ENCODE results near the gene CARS2. TPM values are rescaled to one million over a fixed set of nuclear protein-coding genes. Genes with fewer than 3 reads are reported as not detected.
A peak's percentile ranks its signal among the peaks of the same experiment; 100 is the strongest.

CARS2 gene
- total RNA-seq, 1 experiment from 2014 or later, result 41.9 TPM

DNA sequence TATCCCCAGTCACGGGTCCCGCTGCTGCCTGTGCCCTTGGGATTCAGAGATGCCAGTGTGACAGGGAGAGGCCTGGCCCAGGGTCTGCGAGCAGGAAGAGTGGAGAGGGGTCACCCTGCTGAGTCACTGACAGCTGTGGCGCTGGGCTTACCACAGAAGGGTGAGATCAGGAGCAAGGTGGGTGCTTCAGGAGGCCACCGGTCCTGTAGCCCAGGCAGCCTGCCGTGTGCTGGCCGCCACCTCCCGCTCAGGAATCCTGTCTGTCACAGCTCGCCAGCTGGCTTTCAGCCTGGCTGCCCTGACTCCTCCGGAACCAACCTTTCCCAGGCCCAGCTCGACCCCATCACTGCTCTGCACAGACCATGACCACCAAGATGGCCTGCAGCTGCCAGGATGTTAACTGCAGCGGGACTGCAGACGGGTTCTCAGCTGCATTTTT is 65.3 kb downstream of the CARS2 start:
- Histone ChIP-seq H3K23me2 (ENCODE audit: insufficient read length, low read depth, low read length, poor library complexity, severe bottlenecking) (no peaks in the 10 kb centered on the region), H3K79me2 (ENCODE audit: insufficient read depth, low read length) (no peaks in the 10 kb centered on the region), H3K9me3 (ENCODE audit: control insufficient read depth, low read depth, low read length) (no peaks in the 10 kb centered on the region), H2BK20ac (ENCODE audit: low read depth, low read length, poor library complexity, severe bottlenecking) (no peak overlapping the region), H3K23ac (ENCODE audit: insufficient read length, low read depth, low read length) (no peak overlapping the region), H2BK12ac (ENCODE audit: insufficient read length, low read depth, low read length) (no peak overlapping the region), H3K9ac (ENCODE audit: extremely low read depth, insufficient read length, low read length) (no peak overlapping the region), H3K4me2 (ENCODE audit: insufficient read depth, insufficient read length, low read length) (no peak overlapping the region), H3K27ac (ENCODE audit: insufficient read length, low read depth, low read length) (no peak overlapping the region), H2AFZ (ENCODE audit: low read length) (no peak overlapping the region), H3K56ac (ENCODE audit: insufficient read length, low read depth, low read length) (no peak overlapping the region), H4K91ac (ENCODE audit: insufficient read length, low read depth, low read length) (no peak overlapping the region), H3K4ac (ENCODE audit: low read depth, low read length) (no peak overlapping the region), H4K5ac (ENCODE audit: insufficient read length, low read depth, low read length) (no peak overlapping the region), H4K8ac (replicated peaks; ENCODE audit: insufficient read length, low read depth, low read length) (no peak overlapping the region), H4K20me1 (ENCODE audit: control insufficient read depth, insufficient read depth, insufficient read length) (no peaks in the 10 kb centered on the region), H2AK5ac (ENCODE audit: insufficient read length, low read length) (no peak overlapping the region), H3K18ac (ENCODE audit: insufficient read length, low read depth, low read length) (no peak overlapping the region), H3T11ph (ENCODE audit: low read length) (no peak overlapping the region), H3K27me3 (ENCODE audit: insufficient read depth, low read length) (no peaks in the 10 kb centered on the region), H3K14ac (ENCODE audit: insufficient read depth, low read length) (no peak overlapping the region), H3K79me1 (ENCODE audit: insufficient read depth, low read depth, low read length, poor library complexity, severe bottlenecking) (no peaks in the 10 kb centered on the region), H2BK120ac (ENCODE audit: low read depth, low read length, poor library complexity, severe bottlenecking) (no peak overlapping the region), H3K4me1 (ENCODE audit: insufficient read depth, low read length) (peaks cover 2% of the 10 kb centered on the region), H2BK5ac (ENCODE audit: insufficient read length, low read length) (no peak overlapping the region), H2BK15ac (ENCODE audit: low read depth, low read length) (no peak overlapping the region)
- Mint-ChIP-seq H3K27me3 (ENCODE audit: low read depth) (no peaks in the 10 kb centered on the region; the same call in 1 of the 2 replicates), H3K36me3 (ENCODE audit: insufficient read depth in 1 of 3, low read depth in 3 of 3) (peaks cover 23 to 77% (median 64%) of the 10 kb centered on the region in 3 experiments), H3K9me3 (no peaks in the 10 kb centered on the region), H3K4me1 (peaks cover 5 to 7% of the 10 kb centered on the region in 2 experiments), H3K4me3 (no peak overlapping the region), H3K27ac (peak overlapping the region in 2 of 3 experiments; percentile 77 to 91; a peak in 4 of 7 replicates)
- DNase-seq, result peak; percentile 29
- TF ChIP-seq, protein P1, sequence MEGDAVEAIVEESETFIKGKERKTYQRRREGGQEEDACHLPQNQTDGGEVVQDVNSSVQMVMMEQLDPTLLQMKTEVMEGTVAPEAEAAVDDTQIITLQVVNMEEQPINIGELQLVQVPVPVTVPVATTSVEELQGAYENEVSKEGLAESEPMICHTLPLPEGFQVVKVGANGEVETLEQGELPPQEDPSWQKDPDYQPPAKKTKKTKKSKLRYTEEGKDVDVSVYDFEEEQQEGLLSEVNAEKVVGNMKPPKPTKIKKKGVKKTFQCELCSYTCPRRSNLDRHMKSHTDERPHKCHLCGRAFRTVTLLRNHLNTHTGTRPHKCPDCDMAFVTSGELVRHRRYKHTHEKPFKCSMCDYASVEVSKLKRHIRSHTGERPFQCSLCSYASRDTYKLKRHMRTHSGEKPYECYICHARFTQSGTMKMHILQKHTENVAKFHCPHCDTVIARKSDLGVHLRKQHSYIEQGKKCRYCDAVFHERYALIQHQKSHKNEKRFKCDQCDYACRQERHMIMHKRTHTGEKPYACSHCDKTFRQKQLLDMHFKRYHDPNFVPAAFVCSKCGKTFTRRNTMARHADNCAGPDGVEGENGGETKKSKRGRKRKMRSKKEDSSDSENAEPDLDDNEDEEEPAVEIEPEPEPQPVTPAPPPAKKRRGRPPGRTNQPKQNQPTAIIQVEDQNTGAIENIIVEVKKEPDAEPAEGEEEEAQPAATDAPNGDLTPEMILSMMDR (conservative IDR thresholded peaks at IDR 0.05), result no peak
- no CpG with 5 or more reads among the region's 13 CpGs for WGBS (ENCODE audit: extremely low coverage, insufficient read length, low lambda C conversion rate)
